NCI-H146 (cell line): Measurements from ENCODE around the gene MGRN1.
"Not testable (repeated sequence)": the region's sequence is repeated elsewhere in the genome, so short reads cannot be mapped to it uniquely, and the experiment has no call there.

ENCODE experiments used
- DNase-seq: peaks from one replicate; lab custom pipeline; 2025; lab: John Stamatoyannopoulos, UW

The MGRN1 gene

GRCh38 chr16:4734730-4735535 lies 110.3 kb downstream of the MGRN1 start:
- DNase-seq = peak; percentile 90

DNA sequence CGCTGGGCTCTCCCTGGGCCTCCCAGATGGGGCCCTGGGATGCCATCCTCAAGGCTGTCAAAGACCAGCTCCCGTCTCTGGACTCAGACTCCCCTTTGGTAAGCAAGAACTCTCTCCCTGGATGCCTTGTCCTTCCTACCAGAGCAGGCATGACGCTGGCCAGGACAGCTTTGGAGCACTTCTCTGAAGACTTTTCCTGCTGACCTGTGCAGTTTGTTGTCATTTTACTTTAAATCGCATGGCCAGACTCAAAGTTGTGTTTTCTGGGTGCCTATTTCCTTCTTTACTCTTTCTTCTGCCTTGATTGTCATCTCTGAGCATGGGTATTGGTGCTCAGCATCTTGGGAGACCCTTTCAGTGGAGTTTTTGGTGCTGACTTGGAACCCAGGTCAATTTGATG lies 111.9 kb downstream of the MGRN1 start:
- no peak for DNase-seq

DNA sequence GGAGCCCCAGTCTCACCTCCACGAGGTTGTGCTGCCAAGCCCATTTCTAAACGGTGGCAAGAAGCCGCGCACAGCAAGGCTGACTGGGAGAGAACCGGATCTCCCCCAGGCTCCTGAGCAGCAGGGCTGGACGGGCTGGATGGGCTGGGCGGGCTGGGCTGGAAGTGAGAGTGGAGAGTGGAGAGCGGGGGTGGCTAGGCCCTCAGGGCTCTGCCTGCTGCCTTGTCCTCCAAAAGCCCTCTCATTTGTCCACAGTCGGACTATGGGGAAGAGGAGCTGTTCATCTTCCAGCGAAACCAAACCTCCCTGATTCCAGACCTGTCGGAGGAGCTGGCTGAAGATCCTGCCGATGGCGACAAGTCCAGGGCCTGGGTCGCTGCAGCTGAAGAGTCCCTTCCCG lies 112.9 kb downstream of the MGRN1 start:
- no peak for DNase-seq

- not testable (repeated sequence) for DNase-seq
Measured at GRCh38 chr16:4738370-4738769, 113.7 kb downstream of the MGRN1 start.
